Prostate gland (tissue), 2 donors: ENCODE measurements around the gene ANKS1B. TPM values are rescaled to one million over a fixed set of nuclear protein-coding genes. Genes with fewer than 3 reads are reported as not detected.

Experiments
- DNase-seq: peaks from one replicate; pipeline ENCODE4 v3.0.0-alpha.2; 2019; ENCODE audit warnings: low spot score
- H3K27ac ChIP-seq, 2 donors: fragments of 200-600 bp; sonication (generic); 2 replicates each; pipeline ENCODE4 v1.5.1; 2017 to 2019
- H3K27me3 ChIP-seq: fragments of 200-600 bp; sonication (generic); replicated peaks from 2 replicates; pipeline ENCODE4 v1.5.1; 2019; ENCODE audit not compliant: insufficient read depth
- H3K36me3 ChIP-seq, 2 donors: fragments of 200-600 bp; sonication (generic); 1 replicate in 1 of 2; 2 replicates in 1 of 2; pipeline versions ENCODE4 v1.5.1 to v1.8.1; 2017 to 2019
- H3K4me1 ChIP-seq: fragments of 200-600 bp; sonication (generic); replicated peaks from 2 replicates; pipeline ENCODE4 v1.5.1; 2019
- H3K4me3 ChIP-seq, 2 donors: fragments of 200-600 bp; sonication (generic); 2 replicates each; pipeline ENCODE4 v1.5.1; 2017 to 2019
- H3K9me3 ChIP-seq: fragments of 200-600 bp; sonication (generic); 2 replicates; pipeline ENCODE4 v1.5.1; 2017
- CTCF ChIP-seq, 4 experiments: fragments of 200-600 bp in 2 of 4; fragments of 450-650 bp in 2 of 4; sonication (generic) in 2 of 4; IDR thresholded peaks; 1 replicate in 3 of 4; 2 replicates in 1 of 4; pipeline ENCODE4 v1.5.1; 2016 to 2019; ENCODE audit warnings: antibody characterized with exemption in 4 of 4, mild to moderate bottlenecking in 2 of 4, moderate library complexity in 2 of 4
- POLR2A ChIP-seq: fragments of 450-650 bp; IDR thresholded peaks from one replicate; pipeline ENCODE4 v1.6.1; 2016; ENCODE audit warnings: antibody characterized with exemption, mild to moderate bottlenecking
- POLR2AphosphoS5 ChIP-seq: sonication (generic); formaldehyde crosslinking; IDR thresholded peaks from one replicate; pipeline ENCODE4 v1.6.1; 2017; ENCODE audit warnings: antibody characterized with exemption
- WGBS: methylation state at CpG from one replicate; pipeline ENCODE4 v1.1.5; 2018; 5-methylcytosine and 5-hydroxymethylcytosine counted together
- intact Hi-C: fragments of 100-400 bp; cut with DNase I; formaldehyde crosslinking; loops from one replicate; pipeline ENCODE4 v1.14.2; 2022
- total RNA-seq, 2 donors: library from RNA; depleted of rRNA; stranded (reverse); fragments of >200 nt; gene quantifications; one replicate each; pipeline ENCODE4 v1.1.0, GENCODE V29; 2016

ANKS1B gene
- total RNA-seq, 2 donors from 2014 or later, result 13.0 to 17.4 TPM

GRCh38 chr12:98796745-98797144 lies 1188.0 kb downstream of the ANKS1B start:
- intact Hi-C loops, result no loop called here
- Histone ChIP-seq H3K36me3 (no peaks in the 10 kb centered on the region), H3K4me3 (no peak overlapping the region), H3K27me3 (no peaks in the 10 kb centered on the region), H3K27ac (no peak overlapping the region), H3K4me1 (no peaks in the 10 kb centered on the region), H3K9me3 (no peaks in the 10 kb centered on the region)
- TF ChIP-seq POLR2A, result no peak
- WGBS, result 93% methylated on average over 1 of the region's 1 CpG
- no peak for DNase-seq

- WGBS, result 80% methylated on average over 2 of the region's 2 CpGs
- Histone ChIP-seq H3K27me3 (no peaks in the 10 kb centered on the region), H3K36me3 (no peaks in the 10 kb centered on the region), H3K9me3 (no peaks in the 10 kb centered on the region), H3K27ac (no peak overlapping the region), H3K4me1 (no peaks in the 10 kb centered on the region), H3K4me3 (no peak overlapping the region)
- no peak for DNase-seq
- intact Hi-C loops, result no loop called here
- TF ChIP-seq CTCF (IDR thresholded peaks at IDR 0.05) (no peak), POLR2A (no peak), POLR2AphosphoS5 (no peak)
Observed at GRCh38 chr12:98793121-98793520, 1191.6 kb downstream of the ANKS1B start.

GRCh38 chr12:98791406-98791805 lies 1193.3 kb downstream of the ANKS1B start:
- Histone ChIP-seq H3K4me1 (no peaks in the 10 kb centered on the region), H3K27me3 (no peaks in the 10 kb centered on the region), H3K36me3 (no peaks in the 10 kb centered on the region), H3K27ac (no peak overlapping the region), H3K9me3 (no peaks in the 10 kb centered on the region), H3K4me3 (no peak overlapping the region)
- 93% methylated on average over 3 of the region's 3 CpGs for WGBS
- intact Hi-C loops, result no loop called here
- TF ChIP-seq CTCF (IDR thresholded peaks at IDR 0.05) (no peak), POLR2A (no peak), POLR2AphosphoS5 (no peak)
- DNase-seq, result no peak

- no peak for DNase-seq
- Histone ChIP-seq H3K27ac (no peak overlapping the region), H3K36me3 (no peaks in the 10 kb centered on the region), H3K4me3 (no peak overlapping the region), H3K4me1 (no peaks in the 10 kb centered on the region), H3K9me3 (no peaks in the 10 kb centered on the region), H3K27me3 (no peaks in the 10 kb centered on the region)
- intact Hi-C loops, result no loop called here
- 81% methylated on average over 5 of the region's 5 CpGs for WGBS
- TF ChIP-seq POLR2A, result no peak
- no peak for TF ChIP-seq POLR2AphosphoS5
- no peak for TF ChIP-seq CTCF (IDR thresholded peaks at IDR 0.05)
Observed at GRCh38 chr12:98788396-98788795, 1196.3 kb downstream of the ANKS1B start.

- Histone ChIP-seq H3K9me3 (no peaks in the 10 kb centered on the region), H3K4me3 (no peak overlapping the region), H3K27ac (no peak overlapping the region), H3K36me3 (no peaks in the 10 kb centered on the region), H3K27me3 (no peaks in the 10 kb centered on the region), H3K4me1 (no peaks in the 10 kb centered on the region)
- WGBS, result 53% methylated on average over 7 of the region's 7 CpGs
- TF ChIP-seq POLR2AphosphoS5, result no peak
- TF ChIP-seq POLR2A, result no peak
- TF ChIP-seq CTCF (IDR thresholded peaks at IDR 0.05), result no peak
- intact Hi-C loops, result no loop called here
- no peak for DNase-seq
Observed at GRCh38 chr12:98786653-98787052, 1198.1 kb downstream of the ANKS1B start.
